PC-3 (cell line): ENCODE data around the gene TIMP3. TPM values are rescaled to one million over a fixed set of nuclear protein-coding genes. Genes with fewer than 3 reads are reported as not detected.

Experiments used
- ATAC-seq: fragments of 200-7000 bp; cut with Tn5 transposase; 2 replicates; pipeline ENCODE4 v1.9.1; 2020; ENCODE audit warnings: mild to moderate bottlenecking, moderate library complexity
- BruUV-seq: library from RNA; stranded (reverse); fragments of 400-500 nt; replicated peaks from 2 replicates; lab custom pipeline; 2021; lab: Mats Ljungman, UMichigan
- CTCF ChIA-PET: fragments of 300-600 bp; sonication (Branson Sonifier 250); formaldehyde crosslinking; loops from one replicate; lab custom pipeline; 2022; ENCODE audit warnings: antibody characterized with exemption; lab: Charles Lee
- POLR2A ChIA-PET: fragments of 300-600 bp; sonication (Branson Sonifier 250); formaldehyde crosslinking; loops from one replicate; lab custom pipeline; 2022; ENCODE audit warnings: antibody characterized with exemption; ENCODE audit not compliant: unreplicated experiment; lab: Charles Lee
- DNase-seq: peaks from one replicate; pipeline ENCODE4 v3.0.0-alpha.2; 2015
- H2AFZ ChIP-seq: fragments of 300-600 bp; sonication (generic); 2 replicates; pipeline ENCODE4 v1.6.0; 2016; ENCODE audit warnings: antibody characterized with exemption, low read length
- H3F3A ChIP-seq: fragments of 300-600 bp; sonication (generic); one replicate; pipeline ENCODE4 v1.6.0; 2017; ENCODE audit warnings: antibody characterized with exemption, low read length, control low read depth, mild to moderate bottlenecking; ENCODE audit not compliant: unreplicated experiment
- H3K27ac ChIP-seq: fragments of 300-600 bp; sonication (generic); 2 replicates; pipeline ENCODE4 v1.5.1; 2016; ENCODE audit warnings: mild to moderate bottlenecking, low read length
- H3K27me3 ChIP-seq: fragments of 300-600 bp; sonication (generic); 2 replicates; pipeline ENCODE4 v1.6.1; 2016; ENCODE audit warnings: low read length, mixed read lengths
- H3K36me3 ChIP-seq: fragments of 300-600 bp; sonication (generic); 2 replicates; pipeline ENCODE4 v1.6.1; 2016; ENCODE audit warnings: low read depth, mixed run types, low read length, mixed read lengths
- H3K4me1 ChIP-seq: fragments of 300-600 bp; sonication (generic); 2 replicates; pipeline ENCODE4 v1.5.1; 2016; ENCODE audit warnings: low read length; ENCODE audit not compliant: insufficient read depth
- H3K4me2 ChIP-seq: fragments of 300-600 bp; sonication (generic); 2 replicates; pipeline ENCODE4 v1.6.0; 2016; ENCODE audit warnings: low read length
- H3K4me3 ChIP-seq: fragments of 300-600 bp; sonication (generic); 2 replicates; pipeline ENCODE4 v1.5.1; 2016; ENCODE audit warnings: mild to moderate bottlenecking, low read length, mixed read lengths
- H3K79me2 ChIP-seq: fragments of 300-600 bp; sonication (generic); 2 replicates; pipeline ENCODE4 v1.6.1; 2017; ENCODE audit warnings: low read length, mixed read lengths
- H3K9ac ChIP-seq: fragments of 300-600 bp; sonication (generic); 2 replicates; pipeline ENCODE4 v1.6.0; 2016; ENCODE audit warnings: mild to moderate bottlenecking, low read length
- H3K9me2 ChIP-seq: fragments of 300-600 bp; sonication (generic); replicated peaks from 2 replicates; pipeline ENCODE4 v1.6.1; 2016; ENCODE audit warnings: mixed run types, low read length, mixed read lengths
- H3K9me3 ChIP-seq: fragments of 300-600 bp; sonication (generic); 2 replicates; pipeline ENCODE4 v1.6.1; 2016; ENCODE audit warnings: low read length, mixed read lengths
- H4K20me1 ChIP-seq: fragments of 300-600 bp; sonication (generic); 2 replicates; pipeline ENCODE4 v1.6.1; 2016; ENCODE audit warnings: low read length, mixed read lengths
- CTCF ChIP-seq: fragments of 300-600 bp; sonication (generic); conservative IDR thresholded peaks from 2 replicates; pipeline ENCODE4 v1.5.1; 2017; ENCODE audit warnings: antibody characterized with exemption, low read depth, mild to moderate bottlenecking, low read length
- EZH2 ChIP-seq: fragments of 300-600 bp; sonication (generic); IDR thresholded peaks from one replicate; pipeline ENCODE4 v1.6.1; 2017; ENCODE audit warnings: antibody characterized with exemption, mild to moderate bottlenecking, low read length; ENCODE audit not compliant: unreplicated experiment
- EZH2phosphoT487 ChIP-seq: fragments of 300-600 bp; sonication (generic); IDR thresholded peaks from 2 replicates; pipeline ENCODE4 v1.6.1; 2018; ENCODE audit warnings: mild to moderate bottlenecking, antibody characterized with exemption, low read length, borderline replicate concordance
- intact Hi-C: fragments of 100-400 bp; cut with micrococcal nuclease; formaldehyde crosslinking; loops from 2 replicates; pipeline ENCODE4 v1.9.0; 2023
- total RNA-seq: library from RNA; depleted of rRNA; stranded (reverse); fragments of >200 nt; gene quantifications from 2 replicates; pipeline ENCODE4 v1.2.3, GENCODE V29; 2014

TIMP3 gene
- total RNA-seq, 1 experiment from 2014 or later = not detected

GRCh38 chr22:32804531-32805360 lies 3.2 kb downstream of the TIMP3 start:
- no peak overlapping the region for H3K4me3 ChIP-seq
- no peaks in the 10 kb centered on the region for H3K36me3 ChIP-seq
- no peak overlapping the region for H2AFZ ChIP-seq
- H3K79me2 ChIP-seq = no peaks in the 10 kb centered on the region
- no peaks in the 10 kb centered on the region for H3F3A ChIP-seq
- H3K9me3 ChIP-seq = no peaks in the 10 kb centered on the region
- intact Hi-C loops = no loop called here
- no peak overlapping the region for H3K4me2 ChIP-seq
- ChIA-PET POLR2A (no interaction called here), CTCF (no interaction called here)
- no peaks in the 10 kb centered on the region for H3K9me2 ChIP-seq
- peaks cover 5% of the 10 kb centered on the region; the same call in 1 of the 2 replicates for H3K27me3 ChIP-seq
- H3K27ac ChIP-seq = no peak overlapping the region
- no peak for DNase-seq
- no peaks in the 10 kb centered on the region for H3K4me1 ChIP-seq
- BruUV-seq = no TSS peak
- H4K20me1 ChIP-seq = no peaks in the 10 kb centered on the region
- no peak overlapping the region for H3K9ac ChIP-seq
- no peak for ATAC-seq
- TF ChIP-seq EZH2phosphoT487 (no peak), EZH2 (no peak), CTCF (no peak)

GRCh38 chr22:32805361-32805881 lies 3.9 kb downstream of the TIMP3 start:
- ChIA-PET POLR2A (no interaction called here), CTCF (no interaction called here)
- Histone ChIP-seq H3K27me3 (peaks cover 5% of the 10 kb centered on the region; the same call in 1 of the 2 replicates), H3K9me2 (no peaks in the 10 kb centered on the region), H2AFZ (no peak overlapping the region), H3K36me3 (no peaks in the 10 kb centered on the region), H3F3A (no peaks in the 10 kb centered on the region), H3K4me1 (no peaks in the 10 kb centered on the region), H3K4me3 (no peak overlapping the region), H3K79me2 (no peaks in the 10 kb centered on the region), H3K4me2 (no peak overlapping the region), H3K9me3 (no peaks in the 10 kb centered on the region), H3K9ac (no peak overlapping the region), H4K20me1 (no peaks in the 10 kb centered on the region), H3K27ac (no peak overlapping the region)
- intact Hi-C loops = no loop called here
- DNase-seq (no peak), ATAC-seq (no peak)
- BruUV-seq = no TSS peak
- no peak for TF ChIP-seq EZH2

GRCh38 chr22:32806296-32806695 lies 4.8 kb downstream of the TIMP3 start:
- ChIA-PET CTCF (no interaction called here), POLR2A (no interaction called here)
- no peak overlapping the region for H3K4me3 ChIP-seq
- no peak overlapping the region for H2AFZ ChIP-seq
- H3F3A ChIP-seq = no peaks in the 10 kb centered on the region
- H3K27ac ChIP-seq = no peak overlapping the region
- H3K9me3 ChIP-seq = no peaks in the 10 kb centered on the region
- no peak for TF ChIP-seq CTCF
- TF ChIP-seq EZH2phosphoT487 = no peak
- no peak for TF ChIP-seq EZH2
- H3K4me1 ChIP-seq = no peaks in the 10 kb centered on the region
- H3K9me2 ChIP-seq = no peaks in the 10 kb centered on the region
- peaks cover 5% of the 10 kb centered on the region; the same call in 1 of the 2 replicates for H3K27me3 ChIP-seq
- intact Hi-C loops = no loop called here
- H3K9ac ChIP-seq = no peak overlapping the region
- no TSS peak for BruUV-seq
- H4K20me1 ChIP-seq = no peaks in the 10 kb centered on the region
- DNase-seq (no peak), ATAC-seq (no peak)
- H3K4me2 ChIP-seq = no peak overlapping the region
- H3K79me2 ChIP-seq = no peaks in the 10 kb centered on the region
- H3K36me3 ChIP-seq = no peaks in the 10 kb centered on the region
